ENCODE measurements around the gene CTXND1.

- TF ChIP-seq, protein P1, sequence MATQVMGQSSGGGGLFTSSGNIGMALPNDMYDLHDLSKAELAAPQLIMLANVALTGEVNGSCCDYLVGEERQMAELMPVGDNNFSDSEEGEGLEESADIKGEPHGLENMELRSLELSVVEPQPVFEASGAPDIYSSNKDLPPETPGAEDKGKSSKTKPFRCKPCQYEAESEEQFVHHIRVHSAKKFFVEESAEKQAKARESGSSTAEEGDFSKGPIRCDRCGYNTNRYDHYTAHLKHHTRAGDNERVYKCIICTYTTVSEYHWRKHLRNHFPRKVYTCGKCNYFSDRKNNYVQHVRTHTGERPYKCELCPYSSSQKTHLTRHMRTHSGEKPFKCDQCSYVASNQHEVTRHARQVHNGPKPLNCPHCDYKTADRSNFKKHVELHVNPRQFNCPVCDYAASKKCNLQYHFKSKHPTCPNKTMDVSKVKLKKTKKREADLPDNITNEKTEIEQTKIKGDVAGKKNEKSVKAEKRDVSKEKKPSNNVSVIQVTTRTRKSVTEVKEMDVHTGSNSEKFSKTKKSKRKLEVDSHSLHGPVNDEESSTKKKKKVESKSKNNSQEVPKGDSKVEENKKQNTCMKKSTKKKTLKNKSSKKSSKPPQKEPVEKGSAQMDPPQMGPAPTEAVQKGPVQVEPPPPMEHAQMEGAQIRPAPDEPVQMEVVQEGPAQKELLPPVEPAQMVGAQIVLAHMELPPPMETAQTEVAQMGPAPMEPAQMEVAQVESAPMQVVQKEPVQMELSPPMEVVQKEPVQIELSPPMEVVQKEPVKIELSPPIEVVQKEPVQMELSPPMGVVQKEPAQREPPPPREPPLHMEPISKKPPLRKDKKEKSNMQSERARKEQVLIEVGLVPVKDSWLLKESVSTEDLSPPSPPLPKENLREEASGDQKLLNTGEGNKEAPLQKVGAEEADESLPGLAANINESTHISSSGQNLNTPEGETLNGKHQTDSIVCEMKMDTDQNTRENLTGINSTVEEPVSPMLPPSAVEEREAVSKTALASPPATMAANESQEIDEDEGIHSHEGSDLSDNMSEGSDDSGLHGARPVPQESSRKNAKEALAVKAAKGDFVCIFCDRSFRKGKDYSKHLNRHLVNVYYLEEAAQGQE (IDR thresholded peaks at IDR 0.05; ENCODE audit: unreplicated experiment), result no peak
- TF ChIP-seq EZH2phosphoT487 (IDR thresholded peaks at IDR 0.05; ENCODE audit: unreplicated experiment) (no peak), NANOG (IDR thresholded peaks at IDR 0.05; ENCODE audit: borderline replicate concordance) (no peak), ZNF114 (CRISPR knock-in tag; IDR thresholded peaks at IDR 0.05) (no peak), EZH2 (IDR thresholded peaks at IDR 0.05; ENCODE audit: low read depth, unreplicated experiment) (no peak), POLR2AphosphoS5 (IDR thresholded peaks at IDR 0.05; ENCODE audit: low read depth) (no peak)
- TF ChIP-seq, protein P2, sequence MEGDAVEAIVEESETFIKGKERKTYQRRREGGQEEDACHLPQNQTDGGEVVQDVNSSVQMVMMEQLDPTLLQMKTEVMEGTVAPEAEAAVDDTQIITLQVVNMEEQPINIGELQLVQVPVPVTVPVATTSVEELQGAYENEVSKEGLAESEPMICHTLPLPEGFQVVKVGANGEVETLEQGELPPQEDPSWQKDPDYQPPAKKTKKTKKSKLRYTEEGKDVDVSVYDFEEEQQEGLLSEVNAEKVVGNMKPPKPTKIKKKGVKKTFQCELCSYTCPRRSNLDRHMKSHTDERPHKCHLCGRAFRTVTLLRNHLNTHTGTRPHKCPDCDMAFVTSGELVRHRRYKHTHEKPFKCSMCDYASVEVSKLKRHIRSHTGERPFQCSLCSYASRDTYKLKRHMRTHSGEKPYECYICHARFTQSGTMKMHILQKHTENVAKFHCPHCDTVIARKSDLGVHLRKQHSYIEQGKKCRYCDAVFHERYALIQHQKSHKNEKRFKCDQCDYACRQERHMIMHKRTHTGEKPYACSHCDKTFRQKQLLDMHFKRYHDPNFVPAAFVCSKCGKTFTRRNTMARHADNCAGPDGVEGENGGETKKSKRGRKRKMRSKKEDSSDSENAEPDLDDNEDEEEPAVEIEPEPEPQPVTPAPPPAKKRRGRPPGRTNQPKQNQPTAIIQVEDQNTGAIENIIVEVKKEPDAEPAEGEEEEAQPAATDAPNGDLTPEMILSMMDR (conservative IDR thresholded peaks at IDR 0.05; ENCODE audit: low read depth in 2 of 2), result no peak
Measured at GRCh38 chr15:80202641-80203360, 49.2 kb downstream of the CTXND1 start.

Data from GM23338 (cell line).